ENCODE measurements around the gene COL9A3. TPM values are rescaled to one million over a fixed set of nuclear protein-coding genes. Genes with fewer than 3 reads are reported as not detected.

Gene COL9A3
- total and polyA plus RNA-seq, 2 donors from 2014 or later: 2.3 to 4.3 TPM

DNA sequence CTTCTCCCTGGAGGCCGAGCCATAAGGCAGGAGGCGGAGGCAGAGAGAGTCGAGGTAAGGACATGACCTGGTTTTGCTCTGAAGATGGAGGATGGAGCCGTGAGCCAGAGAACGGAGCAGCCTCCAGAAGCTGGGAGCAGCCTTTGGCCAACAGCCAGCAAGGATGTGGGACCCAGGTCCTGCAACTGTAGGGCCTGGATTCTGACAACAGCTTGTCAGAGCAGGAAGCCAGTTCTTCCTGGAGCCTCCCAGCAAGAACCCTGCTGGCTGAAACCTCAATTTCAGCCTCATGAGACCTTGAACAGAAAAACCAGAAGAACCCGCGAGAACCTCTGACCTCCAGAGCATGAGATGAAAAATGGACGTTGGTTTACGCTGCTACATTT lies 34.0 kb upstream of the COL9A3 start:
- H3K9me3 ChIP-seq (ENCODE audit: control insufficient read depth in 2 of 3, insufficient read depth in 1 of 3, low read length in 3 of 3): no peaks in the 10 kb centered on the region
- no peaks in the 10 kb centered on the region for H3K4me1 ChIP-seq (ENCODE audit: control insufficient read depth in 2 of 3, insufficient read depth in 2 of 3, low read depth in 1 of 3, low read length in 3 of 3)
- TF ChIP-seq CTCF (IDR thresholded peaks at IDR 0.05; ENCODE audit: borderline replicate concordance, extremely low read depth, insufficient read depth): no peak
- H3K4me3 ChIP-seq (ENCODE audit: low read length in 3 of 3): no peak overlapping the region
- no peaks in the 10 kb centered on the region for H3K36me3 ChIP-seq (ENCODE audit: control insufficient read depth in 2 of 3, insufficient read depth in 3 of 3, low read length in 3 of 3)
- DNase-seq: no peak
- no peak overlapping the region for H3K9ac ChIP-seq (ENCODE audit: low read length in 3 of 3)
- intact Hi-C loops (cut with DNase I): no loop called here
- H3K27ac ChIP-seq (ENCODE audit: low read depth in 2 of 2, low read length in 2 of 2): no peak overlapping the region
- FAIRE-seq: no peak
- no peaks in the 10 kb centered on the region for H3K27me3 ChIP-seq (ENCODE audit: control insufficient read depth, insufficient read depth, low read length)

GRCh38 chr20:62784497-62784896 lies 32.4 kb upstream of the COL9A3 start:
- no peaks in the 10 kb centered on the region for H3K27me3 ChIP-seq (ENCODE audit: control insufficient read depth, insufficient read depth, low read length)
- intact Hi-C loops (cut with DNase I): no loop called here
- no peaks in the 10 kb centered on the region for H3K36me3 ChIP-seq (ENCODE audit: control insufficient read depth in 2 of 3, insufficient read depth in 3 of 3, low read length in 3 of 3)
- H3K27ac ChIP-seq (ENCODE audit: low read depth in 2 of 2, low read length in 2 of 2): no peak overlapping the region
- FAIRE-seq (no peak), DNase-seq (no peak)
- no peak overlapping the region for H3K4me3 ChIP-seq (ENCODE audit: low read length in 3 of 3)
- no peaks in the 10 kb centered on the region for H3K9me3 ChIP-seq (ENCODE audit: control insufficient read depth in 2 of 3, insufficient read depth in 1 of 3, low read length in 3 of 3)
- no peak overlapping the region for H3K9ac ChIP-seq (ENCODE audit: low read length in 3 of 3)
- H3K4me1 ChIP-seq (ENCODE audit: control insufficient read depth in 2 of 3, insufficient read depth in 2 of 3, low read depth in 1 of 3, low read length in 3 of 3): no peaks in the 10 kb centered on the region
- no peak for TF ChIP-seq CTCF (IDR thresholded peaks at IDR 0.05; ENCODE audit: borderline replicate concordance, extremely low read depth, insufficient read depth)

DNA sequence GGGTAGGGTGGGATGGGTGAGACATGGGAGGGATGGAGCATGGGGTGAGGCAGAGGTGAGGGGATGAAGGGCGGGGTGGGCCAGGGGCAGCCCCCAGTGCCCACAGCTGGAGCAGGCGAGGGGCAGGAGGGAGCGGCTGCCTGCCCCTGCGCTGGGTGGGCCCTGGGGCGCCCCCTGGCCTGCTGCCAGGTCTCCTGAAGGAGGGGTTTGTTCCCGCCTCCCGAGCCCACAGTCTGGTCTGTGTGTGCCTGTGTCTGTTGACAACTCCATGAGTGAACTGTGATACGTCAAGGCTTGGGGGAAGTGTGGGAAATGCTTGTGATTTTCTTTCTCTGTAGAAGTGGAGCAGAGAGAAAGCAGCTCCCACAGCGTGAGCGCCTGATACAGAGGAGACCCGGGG lies 31.5 kb upstream of the COL9A3 start:
- no peak for TF ChIP-seq CTCF (IDR thresholded peaks at IDR 0.05; ENCODE audit: borderline replicate concordance, extremely low read depth, insufficient read depth)
- Histone ChIP-seq H3K9ac (ENCODE audit: low read length in 3 of 3) (no peak overlapping the region), H3K36me3 (ENCODE audit: control insufficient read depth in 2 of 3, insufficient read depth in 3 of 3, low read length in 3 of 3) (no peaks in the 10 kb centered on the region), H3K9me3 (ENCODE audit: control insufficient read depth in 2 of 3, insufficient read depth in 1 of 3, low read length in 3 of 3) (no peaks in the 10 kb centered on the region), H3K27ac (ENCODE audit: low read depth in 2 of 2, low read length in 2 of 2) (no peak overlapping the region), H3K27me3 (ENCODE audit: control insufficient read depth, insufficient read depth, low read length) (no peaks in the 10 kb centered on the region), H3K4me1 (ENCODE audit: control insufficient read depth in 2 of 3, insufficient read depth in 2 of 3, low read depth in 1 of 3, low read length in 3 of 3) (no peaks in the 10 kb centered on the region), H3K4me3 (ENCODE audit: low read length in 3 of 3) (no peak overlapping the region)
- DNase-seq (no peak), FAIRE-seq (no peak)
- intact Hi-C loops (cut with DNase I): no loop called here

GRCh38 chr20:62786157-62786556 lies 30.7 kb upstream of the COL9A3 start:
- H3K4me3 ChIP-seq (ENCODE audit: low read length in 3 of 3): no peak overlapping the region
- no peak overlapping the region for H3K27ac ChIP-seq (ENCODE audit: low read depth in 2 of 2, low read length in 2 of 2)
- H3K9me3 ChIP-seq (ENCODE audit: control insufficient read depth in 2 of 3, insufficient read depth in 1 of 3, low read length in 3 of 3): no peaks in the 10 kb centered on the region
- intact Hi-C loops (cut with DNase I): no loop called here
- peak in 4 of 5 donors; percentile 80 to 91 (median 85) for DNase-seq
- no peaks in the 10 kb centered on the region for H3K4me1 ChIP-seq (ENCODE audit: control insufficient read depth in 2 of 3, insufficient read depth in 2 of 3, low read depth in 1 of 3, low read length in 3 of 3)
- no peak overlapping the region for H3K9ac ChIP-seq (ENCODE audit: low read length in 3 of 3)
- no peaks in the 10 kb centered on the region for H3K27me3 ChIP-seq (ENCODE audit: control insufficient read depth, insufficient read depth, low read length)
- no peak for FAIRE-seq
- no peaks in the 10 kb centered on the region for H3K36me3 ChIP-seq (ENCODE audit: control insufficient read depth in 2 of 3, insufficient read depth in 3 of 3, low read length in 3 of 3)
- TF ChIP-seq CTCF (IDR thresholded peaks at IDR 0.05; ENCODE audit: borderline replicate concordance, extremely low read depth, insufficient read depth): no peak

Measured in kidney (tissue), 14 donors.